ENCODE measurements around the gene RBM5.

The RBM5 gene

GRCh38 chr3:50139308-50139707 lies 50.6 kb downstream of the RBM5 start:
- no peak for DNase-seq

- no peak for DNase-seq
Measured at GRCh38 chr3:50139718-50140423, 51.2 kb downstream of the RBM5 start.

- no peak for DNase-seq
Measured at GRCh38 chr3:50140990-50141389, 52.3 kb downstream of the RBM5 start.

- no peak for DNase-seq
Measured at GRCh38 chr3:50146316-50146901, 57.7 kb downstream of the RBM5 start.

GRCh38 chr3:50147016-50147415 lies 58.3 kb downstream of the RBM5 start:
- no peak for DNase-seq

- DNase-seq: no peak
Measured at GRCh38 chr3:50147447-50147846, 58.7 kb downstream of the RBM5 start.

GRCh38 chr3:50147861-50148260 lies 59.1 kb downstream of the RBM5 start:
- no peak for DNase-seq

GRCh38 chr3:50150404-50150750 lies 61.7 kb downstream of the RBM5 start:
- no peak for DNase-seq

GRCh38 chr3:50150863-50151686 lies 62.4 kb downstream of the RBM5 start:
- no peak for DNase-seq

GRCh38 chr3:50151728-50152127 lies 63.0 kb downstream of the RBM5 start:
- no peak for DNase-seq

- no peak for DNase-seq
Measured at GRCh38 chr3:50153782-50154475, 65.2 kb downstream of the RBM5 start.

GRCh38 chr3:50154476-50154839 lies 65.7 kb downstream of the RBM5 start:
- no peak for DNase-seq

- DNase-seq: no peak
Measured at GRCh38 chr3:50154840-50155490, 66.2 kb downstream of the RBM5 start, which contains the start of gene SEMA3F. Gene SEMA3F, plus strand, starts transcription at chr3:50155324. Its CDS starts 4,299 bp downstream, at chr3:50159623.

- no peak for DNase-seq
Measured at GRCh38 chr3:50155491-50155878, 66.8 kb downstream of the RBM5 start.

GRCh38 chr3:50155891-50156290 lies 67.2 kb downstream of the RBM5 start:
- DNase-seq: no peak

GRCh38 chr3:50156549-50157493 lies 68.1 kb downstream of the RBM5 start:
- DNase-seq: no peak

- DNase-seq: no peak
Measured at GRCh38 chr3:50157827-50158529, 69.3 kb downstream of the RBM5 start.

- no peak for DNase-seq
Measured at GRCh38 chr3:50158530-50159146, 69.9 kb downstream of the RBM5 start.

- DNase-seq: no peak
Measured at GRCh38 chr3:50160561-50160983, 71.9 kb downstream of the RBM5 start.

- no peak for DNase-seq
Measured at GRCh38 chr3:50161320-50161719, 72.6 kb downstream of the RBM5 start.

All from cerebellar nuclear complex (tissue), 1 donor.